ENCODE results near the gene STARD10.
A peak's percentile ranks its signal among the peaks of the same experiment; 100 is the strongest.

The STARD10 gene

DNA sequence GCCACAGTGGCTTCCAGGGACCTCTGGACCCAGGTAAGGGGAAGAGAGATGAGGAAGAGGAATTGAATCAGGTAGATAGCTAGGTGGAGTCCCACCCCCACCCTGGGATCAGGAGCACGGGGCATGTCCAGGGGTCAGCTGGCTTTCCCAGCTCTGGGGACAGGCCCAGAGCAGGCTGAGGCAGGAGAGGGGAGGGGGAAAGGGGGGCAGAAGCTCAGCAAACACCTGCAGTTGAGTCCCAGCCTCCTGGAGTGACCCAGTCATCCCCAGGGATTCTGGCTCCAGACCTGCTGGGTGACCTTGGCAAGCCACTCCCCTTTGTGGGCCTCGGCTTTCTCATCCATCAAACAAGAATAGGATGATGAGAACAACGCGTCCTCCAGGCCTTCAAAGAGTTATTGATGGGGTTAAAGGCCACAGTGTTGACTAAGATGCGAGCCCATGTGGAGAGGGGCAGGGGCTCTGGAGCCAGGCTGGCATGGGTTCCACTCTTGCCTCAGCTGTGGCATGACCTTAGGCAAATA, 16.0 kb downstream of the STARD10 start:
- Mint-ChIP-seq H3K27ac (peak overlapping the region in 1 of 2 donors; percentile 35), H3K4me1 (ENCODE audit: low read depth in 2 of 2) (peaks cover 29 to 43% of the 10 kb centered on the region in 2 donors)
- no peak for DNase-seq

GRCh38 chr11:72776844-72777754, 16.7 kb downstream of the STARD10 start:
- no peak for ATAC-seq (replicated peaks)
- no peak for DNase-seq
- peaks cover 22 to 36% of the 10 kb centered on the region in 2 donors for H3K4me1 Mint-ChIP-seq (ENCODE audit: low read depth in 2 of 2)
- no peaks in the 10 kb centered on the region for H3K9me3 Mint-ChIP-seq
- peaks cover 2% of the 10 kb centered on the region for H3K36me3 Mint-ChIP-seq (ENCODE audit: insufficient read depth)
- no peaks in the 10 kb centered on the region for H3K27me3 Mint-ChIP-seq
- H3K27ac Mint-ChIP-seq = peak overlapping the region; percentile 35 to 56
- H3K4me3 Mint-ChIP-seq = no peak overlapping the region

More for the DNA sequence above, 16.0 kb downstream of the STARD10 start:
- no peak for ATAC-seq (replicated peaks)
- no peak overlapping the region for H3K4me3 Mint-ChIP-seq
- H3K27me3 Mint-ChIP-seq = no peaks in the 10 kb centered on the region
- H3K9me3 Mint-ChIP-seq = no peaks in the 10 kb centered on the region
- H3K36me3 Mint-ChIP-seq (ENCODE audit: insufficient read depth) = peaks cover 2% of the 10 kb centered on the region

DNA sequence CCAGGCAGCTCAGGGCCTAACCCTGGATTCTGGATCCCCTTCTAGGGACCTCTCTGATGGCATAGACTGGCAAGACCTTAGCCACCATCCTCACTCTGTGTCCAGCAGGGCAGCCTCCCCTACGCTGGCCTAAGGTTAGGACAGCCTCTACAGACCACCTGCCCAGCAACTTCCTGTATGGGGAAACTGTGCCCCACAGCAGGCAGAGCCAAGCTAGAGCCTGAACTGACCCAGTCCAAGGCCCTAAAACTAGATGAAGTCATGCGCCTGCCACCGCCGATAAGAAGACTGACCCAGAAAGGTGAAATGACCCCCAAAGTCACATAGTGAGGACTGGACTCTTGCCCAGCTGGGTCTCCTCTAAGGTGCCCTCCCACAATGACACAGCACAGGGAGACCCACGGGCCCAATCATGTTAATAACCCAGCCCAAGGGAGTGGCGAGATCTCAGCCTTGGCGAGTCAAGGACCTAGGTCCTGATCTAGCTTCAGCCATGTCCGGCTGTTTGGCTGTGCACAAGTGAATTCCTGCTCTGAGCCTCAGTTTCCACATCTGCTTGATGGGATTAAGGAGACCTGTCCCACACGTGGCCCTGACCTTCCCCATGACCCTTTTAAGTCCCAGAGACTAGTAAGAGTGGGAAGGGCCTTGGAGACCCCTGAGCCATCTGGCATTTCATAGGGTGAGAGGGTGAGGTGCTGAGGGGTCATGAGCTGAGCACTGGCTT, 17.6 kb downstream of the STARD10 start:
- ATAC-seq (replicated peaks) (no peak), DNase-seq (no peak)
- H3K36me3 Mint-ChIP-seq (ENCODE audit: insufficient read depth) = peaks cover 2% of the 10 kb centered on the region
- H3K27me3 Mint-ChIP-seq = no peaks in the 10 kb centered on the region
- H3K9me3 Mint-ChIP-seq = no peaks in the 10 kb centered on the region
- peaks cover 18 to 35% of the 10 kb centered on the region in 2 donors for H3K4me1 Mint-ChIP-seq (ENCODE audit: low read depth in 2 of 2)
- peak overlapping the region; percentile 5 to 56 for H3K27ac Mint-ChIP-seq
- H3K4me3 Mint-ChIP-seq = no peak overlapping the region

GRCh38 chr11:72775288-72776110, 18.3 kb downstream of the STARD10 start:
- Mint-ChIP-seq H3K4me3 (no peak overlapping the region), H3K36me3 (ENCODE audit: insufficient read depth) (peaks cover 5% of the 10 kb centered on the region), H3K4me1 (ENCODE audit: low read depth in 2 of 2) (peaks cover 18 to 31% of the 10 kb centered on the region in 2 donors), H3K27ac (peak overlapping the region in 1 of 2 donors; percentile 5), H3K9me3 (no peaks in the 10 kb centered on the region), H3K27me3 (no peaks in the 10 kb centered on the region)
- no peak for DNase-seq
- no peak for ATAC-seq (replicated peaks)

- no peaks in the 10 kb centered on the region for H3K27me3 Mint-ChIP-seq
- DNase-seq = no peak
- H3K36me3 Mint-ChIP-seq (ENCODE audit: insufficient read depth) = peaks cover 6% of the 10 kb centered on the region
- no peak overlapping the region for H3K4me3 Mint-ChIP-seq
- no peaks in the 10 kb centered on the region for H3K9me3 Mint-ChIP-seq
- no peak overlapping the region for H3K27ac Mint-ChIP-seq
- peaks cover 12 to 25% of the 10 kb centered on the region in 2 donors for H3K4me1 Mint-ChIP-seq (ENCODE audit: low read depth in 2 of 2)
- ATAC-seq (replicated peaks) = no peak
Observed at GRCh38 chr11:72774499-72774898, 19.3 kb downstream of the STARD10 start.

GRCh38 chr11:72773696-72774095, 20.2 kb downstream of the STARD10 start:
- Mint-ChIP-seq H3K27ac (no peak overlapping the region), H3K9me3 (no peaks in the 10 kb centered on the region), H3K36me3 (ENCODE audit: insufficient read depth) (peaks cover 4% of the 10 kb centered on the region), H3K27me3 (no peaks in the 10 kb centered on the region), H3K4me3 (no peak overlapping the region), H3K4me1 (ENCODE audit: low read depth in 2 of 2) (peaks cover 11 to 22% of the 10 kb centered on the region in 2 donors)
- DNase-seq = no peak
- ATAC-seq (replicated peaks) = no peak

DNA sequence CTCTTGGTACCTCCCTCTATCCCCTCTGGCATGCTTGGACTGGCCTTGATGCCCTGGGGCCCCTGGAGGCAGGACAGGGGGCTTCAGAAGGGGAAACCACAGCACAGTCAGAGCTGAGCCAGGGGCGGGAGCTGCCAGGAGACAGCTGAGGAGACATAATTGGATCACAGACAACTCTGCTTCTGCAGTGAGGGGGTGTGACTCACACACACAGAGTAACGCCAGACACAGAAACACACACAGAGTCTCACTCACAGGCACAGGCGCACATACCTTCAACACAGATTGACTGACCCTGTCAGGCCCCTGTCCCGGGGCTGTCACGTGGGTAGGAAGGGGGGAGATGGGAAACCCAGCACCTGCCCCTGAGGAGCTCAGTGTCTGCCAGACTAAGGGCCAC, 20.6 kb downstream of the STARD10 start:
- no peaks in the 10 kb centered on the region for H3K27me3 Mint-ChIP-seq
- DNase-seq (no peak), ATAC-seq (replicated peaks) (no peak)
- H3K4me1 Mint-ChIP-seq (ENCODE audit: low read depth in 2 of 2) = peaks cover 15 to 24% of the 10 kb centered on the region in 2 donors
- no peak overlapping the region for H3K4me3 Mint-ChIP-seq
- no peaks in the 10 kb centered on the region for H3K9me3 Mint-ChIP-seq
- H3K36me3 Mint-ChIP-seq (ENCODE audit: insufficient read depth) = peaks cover 4% of the 10 kb centered on the region
- no peak overlapping the region for H3K27ac Mint-ChIP-seq

DNA sequence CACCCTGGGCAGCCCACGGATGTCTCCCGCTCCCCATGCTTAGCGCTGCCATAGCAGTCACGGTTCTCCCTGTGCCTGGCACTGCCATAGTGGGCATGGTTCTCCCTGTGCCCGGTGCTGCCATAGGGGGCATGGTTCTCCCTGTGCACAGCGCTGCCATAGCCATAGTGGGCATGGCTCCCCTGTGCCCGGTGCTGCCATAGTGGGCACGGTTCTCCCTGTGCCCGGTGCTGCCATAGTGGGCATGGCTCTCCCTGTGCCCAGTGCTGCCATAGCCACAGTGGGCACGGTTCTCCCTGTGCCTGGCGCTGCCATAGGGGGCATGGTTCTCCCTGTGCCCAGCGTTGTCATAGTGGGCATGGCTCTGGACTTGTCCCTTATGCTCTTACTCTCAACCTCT, 21.8 kb downstream of the STARD10 start:
- Mint-ChIP-seq H3K4me1 (ENCODE audit: low read depth in 2 of 2) (peaks cover 16 to 21% of the 10 kb centered on the region in 2 donors), H3K27ac (peak overlapping the region in 1 of 2 donors; percentile 2), H3K36me3 (ENCODE audit: insufficient read depth) (peaks cover 4% of the 10 kb centered on the region), H3K9me3 (no peaks in the 10 kb centered on the region), H3K27me3 (no peaks in the 10 kb centered on the region), H3K4me3 (no peak overlapping the region)
- ATAC-seq (replicated peaks) = no peak
- no peak for DNase-seq

- no peaks in the 10 kb centered on the region for H3K27me3 Mint-ChIP-seq
- DNase-seq = no peak
Observed at GRCh38 chr11:72771507-72771906, 22.3 kb downstream of the STARD10 start.

GRCh38 chr11:72770799-72771198, 23.0 kb downstream of the STARD10 start:
- no peak overlapping the region for H3K4me3 Mint-ChIP-seq
- no peak overlapping the region for H3K27ac Mint-ChIP-seq

More at GRCh38 chr11:72771507-72771906, 22.3 kb downstream of the STARD10 start:
- ATAC-seq (replicated peaks) = no peak
- Mint-ChIP-seq H3K27ac (no peak overlapping the region), H3K4me1 (ENCODE audit: low read depth in 2 of 2) (peaks cover 13 to 18% of the 10 kb centered on the region in 2 donors), H3K9me3 (no peaks in the 10 kb centered on the region), H3K36me3 (ENCODE audit: insufficient read depth) (peaks cover 4% of the 10 kb centered on the region), H3K4me3 (no peak overlapping the region)

DNA sequence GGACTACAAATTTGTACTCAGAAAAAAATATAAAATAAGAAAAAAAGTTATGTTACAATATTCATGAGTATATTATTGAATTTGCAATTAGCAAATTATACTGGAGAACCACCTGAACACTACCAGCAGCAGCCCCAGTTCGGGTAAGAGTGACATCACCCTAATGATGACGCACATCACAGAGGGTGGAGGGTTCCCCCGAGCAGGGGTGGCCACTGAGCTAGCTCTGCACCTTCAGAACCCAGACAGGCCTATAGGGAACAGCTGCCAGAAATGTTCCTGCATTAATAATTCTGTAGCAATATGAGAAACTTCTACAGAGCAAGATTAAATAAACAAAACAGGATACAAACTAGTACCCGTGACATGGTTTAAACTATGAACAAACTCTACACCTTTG, 24.2 kb downstream of the STARD10 start:
- H3K9me3 Mint-ChIP-seq = no peaks in the 10 kb centered on the region
- H3K4me3 Mint-ChIP-seq = no peak overlapping the region
- no peak overlapping the region for H3K27ac Mint-ChIP-seq
- peaks cover 6 to 9% of the 10 kb centered on the region in 2 donors for H3K4me1 Mint-ChIP-seq (ENCODE audit: low read depth in 2 of 2)
- H3K36me3 Mint-ChIP-seq (ENCODE audit: insufficient read depth) = peaks cover 4% of the 10 kb centered on the region
- H3K27me3 Mint-ChIP-seq = no peaks in the 10 kb centered on the region
- no peak for ATAC-seq (replicated peaks)
- no peak for DNase-seq

More at GRCh38 chr11:72770799-72771198, 23.0 kb downstream of the STARD10 start:
- ATAC-seq (replicated peaks) (no peak), DNase-seq (no peak)
- H3K9me3 Mint-ChIP-seq = no peaks in the 10 kb centered on the region
- H3K36me3 Mint-ChIP-seq (ENCODE audit: insufficient read depth) = peaks cover 4% of the 10 kb centered on the region
- no peaks in the 10 kb centered on the region for H3K27me3 Mint-ChIP-seq
- peaks cover 6 to 14% of the 10 kb centered on the region in 2 donors for H3K4me1 Mint-ChIP-seq (ENCODE audit: low read depth in 2 of 2)

- H3K4me1 Mint-ChIP-seq (ENCODE audit: low read depth in 2 of 2) = peaks cover 7% of the 10 kb centered on the region in 2 donors
- no peaks in the 10 kb centered on the region for H3K9me3 Mint-ChIP-seq
- no peak overlapping the region for H3K4me3 Mint-ChIP-seq
- DNase-seq (no peak), ATAC-seq (replicated peaks) (no peak)
- H3K36me3 Mint-ChIP-seq (ENCODE audit: insufficient read depth) = peaks cover 4% of the 10 kb centered on the region
- no peaks in the 10 kb centered on the region for H3K27me3 Mint-ChIP-seq
- H3K27ac Mint-ChIP-seq = peak overlapping the region in 1 of 2 donors; percentile 61
Observed at GRCh38 chr11:72768581-72768980, 25.3 kb downstream of the STARD10 start.
